GM10266 (cell line): Measurements from ENCODE around the gene GJA1.

Experiments used
- DNase-seq: peaks from one replicate; pipeline ENCODE4 v3.0.0; 2012; ENCODE audit errors: extremely low spot score
- CTCF ChIP-seq: IDR thresholded peaks from 2 replicates; pipeline ENCODE4 v1.5.1; 2012; ENCODE audit warnings: mild to moderate bottlenecking, low read depth; ENCODE audit not compliant: control insufficient read depth, insufficient read depth; ENCODE audit errors: missing control alignments

GJA1 gene

DNA sequence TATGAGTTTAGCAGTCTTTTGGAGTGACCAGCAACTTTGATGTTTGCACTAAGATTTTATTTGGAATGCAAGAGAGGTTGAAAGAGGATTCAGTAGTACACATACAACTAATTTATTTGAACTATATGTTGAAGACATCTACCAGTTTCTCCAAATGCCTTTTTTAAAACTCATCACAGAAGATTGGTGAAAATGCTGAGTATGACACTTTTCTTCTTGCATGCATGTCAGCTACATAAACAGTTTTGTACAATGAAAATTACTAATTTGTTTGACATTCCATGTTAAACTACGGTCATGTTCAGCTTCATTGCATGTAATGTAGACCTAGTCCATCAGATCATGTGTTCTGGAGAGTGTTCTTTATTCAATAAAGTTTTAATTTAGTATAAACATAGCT, 13.9 kb downstream of the GJA1 start:
- no peak for DNase-seq
- no peak for TF ChIP-seq CTCF

DNA sequence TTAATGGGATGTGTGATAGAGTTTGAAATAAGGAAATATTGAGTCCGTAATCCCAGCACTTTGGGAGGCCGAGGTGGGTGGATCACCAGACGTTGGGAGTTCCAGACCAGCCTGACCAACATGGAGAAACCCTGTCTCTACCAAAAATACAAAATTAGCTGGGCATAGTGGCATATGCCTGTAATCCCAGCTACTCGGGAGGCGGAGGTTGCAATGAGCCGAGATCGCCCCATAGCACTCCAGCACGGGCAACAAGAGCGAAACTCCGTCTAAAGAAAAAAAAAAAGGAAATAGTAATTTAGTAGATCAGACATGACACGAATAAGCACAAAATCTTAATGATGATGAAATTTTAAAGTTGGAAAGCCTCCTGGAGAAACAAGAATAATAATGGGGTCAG, 14.8 kb downstream of the GJA1 start:
- no peak for TF ChIP-seq CTCF
- DNase-seq = no peak

DNA sequence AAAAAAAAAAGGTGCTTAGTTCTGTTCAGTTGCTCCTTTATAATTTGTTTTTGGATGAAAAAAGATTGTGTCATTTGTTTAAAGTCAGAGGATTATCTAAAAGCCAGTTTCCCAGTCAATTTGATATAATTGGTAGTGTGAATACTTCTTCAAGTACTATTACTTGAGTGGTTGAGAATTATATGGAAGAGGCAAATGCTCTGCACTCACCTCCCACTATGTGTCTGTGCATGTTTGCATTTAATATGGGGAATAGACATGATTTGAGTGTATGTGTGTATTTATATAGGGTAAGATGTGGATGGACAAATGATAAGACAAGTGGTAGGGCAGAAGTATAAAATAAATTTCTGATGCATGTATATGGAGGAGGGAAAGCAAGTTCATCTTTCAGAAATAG, 15.8 kb downstream of the GJA1 start:
- DNase-seq = no peak
- no peak for TF ChIP-seq CTCF

DNA sequence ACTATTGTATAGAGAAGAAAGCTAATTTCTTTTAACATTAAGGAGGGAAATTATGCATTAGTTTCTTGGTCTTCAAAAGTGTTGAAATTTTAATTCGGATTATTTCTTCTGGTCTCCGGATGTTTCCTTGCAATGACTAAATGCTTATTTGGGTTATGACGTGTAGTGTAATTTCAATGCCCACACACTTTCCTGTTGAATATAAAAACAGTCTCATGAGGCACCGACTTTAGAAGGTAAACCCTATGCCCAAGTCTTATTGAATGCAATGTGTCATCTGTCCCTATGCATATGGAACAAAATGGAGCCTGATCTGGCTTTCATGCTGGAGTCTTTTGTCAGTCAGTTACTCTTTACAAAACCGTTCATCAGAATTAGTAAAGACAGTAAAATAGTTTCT, 17.7 kb downstream of the GJA1 start:
- TF ChIP-seq CTCF = no peak
- DNase-seq = no peak

DNA sequence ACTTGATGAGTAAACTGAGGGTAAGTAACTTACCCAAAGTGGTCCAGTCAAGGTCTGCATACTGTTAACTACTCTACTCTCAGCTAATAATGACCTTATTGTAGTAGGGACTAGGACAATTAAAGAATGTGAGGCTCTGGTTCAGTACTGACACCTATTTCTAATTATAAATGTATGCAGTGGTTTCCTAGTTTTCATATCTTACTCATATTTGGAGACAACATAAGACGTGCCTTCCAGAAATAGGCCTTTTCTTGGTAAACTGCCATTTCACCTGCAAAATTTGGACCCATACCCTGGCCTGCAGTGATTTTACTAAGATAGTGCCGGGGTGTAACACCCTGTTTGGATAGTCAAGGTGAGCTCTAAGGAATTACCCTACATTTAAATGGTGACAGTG, 24.7 kb downstream of the GJA1 start:
- no peak for TF ChIP-seq CTCF
- no peak for DNase-seq

GRCh38 chr6:121463087-121463486, 27.6 kb downstream of the GJA1 start:
- no peak for DNase-seq
- TF ChIP-seq CTCF = no peak

- TF ChIP-seq CTCF = no peak
Measured at GRCh38 chr6:121465101-121465500, 29.7 kb downstream of the GJA1 start.

More at GRCh38 chr6:121465101-121465500, 29.7 kb downstream of the GJA1 start:
- DNase-seq = no peak
